Measurements from ENCODE around the gene CAPN15. TPM values are rescaled to one million over a fixed set of nuclear protein-coding genes. Genes with fewer than 3 reads are reported as not detected.

The CAPN15 gene
- total and polyA plus RNA-seq, 9 of the 15 experiments (the other 6 are each of a cell fraction or from before 2014, with no cell fraction given): 0.62 to 111 (median 14.2) TPM

- no peak for DNase-seq (ENCODE audit: extremely low read depth in 1 of 4, low spot score in 3 of 4)
- peaks cover 88% of the 10 kb centered on the region for H3K79me2 ChIP-seq (ENCODE audit: control insufficient read depth, insufficient read depth, low read length)
- H3K9ac ChIP-seq (ENCODE audit: insufficient read depth in 1 of 2, low read depth in 2 of 2, low read length in 2 of 2): peak overlapping the region in 1 of 2 experiments; percentile 36; a peak in 2 of 4 replicates
- ChIA-PET CTCF (ENCODE audit: low intra/inter-chr PET ratio) (no interaction called here), POLR2A (interaction anchor here (0.9 to 1.0 kb wide), 2 partner anchors 9 to 15 kb away, joined by 3 read pairs; no protein-coding TSS in a partner anchor)
- ATAC-seq: no peak
- H3K4me2 ChIP-seq (ENCODE audit: insufficient read depth, low read length): no peak overlapping the region
- in situ Hi-C loops (cut with MboI): no loop called here
- no peak overlapping the region for H2AFZ ChIP-seq (ENCODE audit: low read depth, low read length)
- H3K9me3 ChIP-seq (replicated peaks; ENCODE audit: control insufficient read depth, insufficient read depth, low read depth, low read length): no peaks in the 10 kb centered on the region
- H4K20me1 ChIP-seq (replicated peaks; ENCODE audit: control insufficient read depth, insufficient read depth, low read length): 0 out of 2 replicates have a peak, but pooled peaks cover 7% of the 10 kb centered on the region
- BruUV-seq (replicated peaks): no TSS peak
- peaks cover 4% of the 10 kb centered on the region for H3K9me1 ChIP-seq (ENCODE audit: control insufficient read depth, insufficient read depth, low read length)
- H3K27me3 ChIP-seq (ENCODE audit: control insufficient read depth in 2 of 2, insufficient read depth in 2 of 2, low read length in 2 of 2): no peaks in the 10 kb centered on the region
- 96% methylated on average over 34 of the region's 51 CpGs for WGBS (ENCODE audit: insufficient coverage, low coverage, missing lambda C conversion rate)
- peaks cover 0 to 73% of the 10 kb centered on the region in 2 experiments; a peak in 3 of 5 replicates for H3K4me1 ChIP-seq (replicated peaks in 1 of 2; ENCODE audit: control insufficient read depth in 2 of 2, insufficient read depth in 2 of 2, low read length in 2 of 2)
- intact Hi-C loops (cut with micrococcal nuclease): no loop called here
- TF ChIP-seq TAF15 (IDR thresholded peaks at IDR 0.05; ENCODE audit: low read depth, low read length): no peak
- no peak for TF ChIP-seq ZNF699 (CRISPR knock-in tag; IDR thresholded peaks at IDR 0.05; ENCODE audit: insufficient replicate concordance)
- TF ChIP-seq ID3 (CRISPR knock-in tag; IDR thresholded peaks at IDR 0.05): no peak
- TF ChIP-seq ID3 (tag; IDR thresholded peaks at IDR 0.05): no peak
- TF ChIP-seq MEF2A (IDR thresholded peaks at IDR 0.05; ENCODE audit: control insufficient read depth, low read depth, low read length): no peak
- TF ChIP-seq, protein P1, sequence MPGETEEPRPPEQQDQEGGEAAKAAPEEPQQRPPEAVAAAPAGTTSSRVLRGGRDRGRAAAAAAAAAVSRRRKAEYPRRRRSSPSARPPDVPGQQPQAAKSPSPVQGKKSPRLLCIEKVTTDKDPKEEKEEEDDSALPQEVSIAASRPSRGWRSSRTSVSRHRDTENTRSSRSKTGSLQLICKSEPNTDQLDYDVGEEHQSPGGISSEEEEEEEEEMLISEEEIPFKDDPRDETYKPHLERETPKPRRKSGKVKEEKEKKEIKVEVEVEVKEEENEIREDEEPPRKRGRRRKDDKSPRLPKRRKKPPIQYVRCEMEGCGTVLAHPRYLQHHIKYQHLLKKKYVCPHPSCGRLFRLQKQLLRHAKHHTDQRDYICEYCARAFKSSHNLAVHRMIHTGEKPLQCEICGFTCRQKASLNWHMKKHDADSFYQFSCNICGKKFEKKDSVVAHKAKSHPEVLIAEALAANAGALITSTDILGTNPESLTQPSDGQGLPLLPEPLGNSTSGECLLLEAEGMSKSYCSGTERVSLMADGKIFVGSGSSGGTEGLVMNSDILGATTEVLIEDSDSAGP (CRISPR knock-in tag; IDR thresholded peaks at IDR 0.05): no peak
- TF ChIP-seq ARID3B (CRISPR knock-in tag; IDR thresholded peaks at IDR 0.05; ENCODE audit: borderline replicate concordance): no peak
- no peak for FAIRE-seq
- no peak overlapping the region for H3K4me3 ChIP-seq
- no peak overlapping the region for H3K27ac ChIP-seq (ENCODE audit: extremely low read depth, low read depth, low read length)
- H3K36me3 ChIP-seq (ENCODE audit: control insufficient read depth, insufficient read depth, low read length): peaks cover 67% of the 10 kb centered on the region; the same call in 1 of the 3 replicates
Measured at GRCh38 chr16:543301-544164, 16.0 kb downstream of the CAPN15 start.

All from K562 (cell line).